ENCODE measurements around the gene SPINT2. TPM values are rescaled to one million over a fixed set of nuclear protein-coding genes. Genes with fewer than 3 reads are reported as not detected.

SPINT2 gene
- polyA plus RNA-seq, 1 donor (not counting 4 experiments of a cell fraction or from before 2014, with no cell fraction given), result 363 TPM

GRCh38 chr19:38262585-38263268 lies 1.6 kb upstream of the SPINT2 start:
- no peak for TF ChIP-seq CTCF (optimal IDR thresholded peaks at IDR 0.05 in 1 of 3, IDR thresholded peaks at IDR 0.05 in 1 of 3, conservative IDR thresholded peaks at IDR 0.05 in 1 of 3; ENCODE audit: extremely low read depth in 1 of 3, insufficient read depth in 2 of 3, low read length in 3 of 3)
- no peak for TF ChIP-seq EZH2 (IDR thresholded peaks at IDR 0.05; ENCODE audit: low read length)
- H3K36me3 ChIP-seq (ENCODE audit: control insufficient read depth in 2 of 2, extremely low read depth in 1 of 2, insufficient read depth in 2 of 2, low read length in 2 of 2), result no peaks in the 10 kb centered on the region
- H3K9me1 ChIP-seq (ENCODE audit: control insufficient read depth, extremely low read depth, insufficient read depth, low read length), result peaks cover 3% of the 10 kb centered on the region
- peaks cover 22% of the 10 kb centered on the region for H3K4me1 ChIP-seq (ENCODE audit: control insufficient read depth, extremely low read depth, insufficient read depth, low read length)
- no peak overlapping the region for H3K4me2 ChIP-seq (ENCODE audit: control insufficient read depth, extremely low read depth, insufficient read depth, low read depth, low read length)
- no peak overlapping the region for H2AFZ ChIP-seq (ENCODE audit: control insufficient read depth, low read length)
- H3K27ac ChIP-seq (ENCODE audit: control insufficient read depth, insufficient read depth, low read length), result peak overlapping the region; percentile 4
- H3K79me2 ChIP-seq (ENCODE audit: control insufficient read depth, insufficient read depth, low read length), result peaks cover 34% of the 10 kb centered on the region
- no peak overlapping the region for H3K4me3 ChIP-seq (ENCODE audit: control insufficient read depth in 2 of 3, extremely low read depth in 1 of 3, insufficient read depth in 2 of 3, low read depth in 1 of 3, low read length in 3 of 3)
- no peaks in the 10 kb centered on the region for H3K27me3 ChIP-seq (ENCODE audit: control insufficient read depth, extremely low read depth, insufficient read depth, low read length)
- peaks cover 11% of the 10 kb centered on the region for H4K20me1 ChIP-seq (ENCODE audit: control insufficient read depth, extremely low read depth, insufficient read depth, low read length)
- H3K9ac ChIP-seq (ENCODE audit: control insufficient read depth, extremely low read depth, insufficient read depth, low read length), result no peak overlapping the region
- FAIRE-seq (peak; percentile 77), DNase-seq (ENCODE audit: low read depth, low spot score) (no peak)
- dilution Hi-C loops (cut with MboI; ENCODE audit: extremely low pct_ligation_motif_present, low sequenced_read_pairs), result no loop called here
- H3K9me3 ChIP-seq (ENCODE audit: control insufficient read depth, low read depth, low read length), result no peaks in the 10 kb centered on the region

- H3K4me2 ChIP-seq (ENCODE audit: control insufficient read depth, extremely low read depth, insufficient read depth, low read depth, low read length), result peak overlapping the region; percentile 35
- no peaks in the 10 kb centered on the region for H3K9me3 ChIP-seq (ENCODE audit: control insufficient read depth, low read depth, low read length)
- FAIRE-seq (peak; percentile 36), DNase-seq (ENCODE audit: low read depth, low spot score) (no peak)
- peaks cover 45% of the 10 kb centered on the region for H3K79me2 ChIP-seq (ENCODE audit: control insufficient read depth, insufficient read depth, low read length)
- H3K4me3 ChIP-seq (ENCODE audit: control insufficient read depth in 2 of 3, extremely low read depth in 1 of 3, insufficient read depth in 2 of 3, low read depth in 1 of 3, low read length in 3 of 3), result peak overlapping the region; percentile 90 to 99 (median 96)
- peaks cover 0 to 4% of the 10 kb centered on the region in 2 experiments for H3K36me3 ChIP-seq (ENCODE audit: control insufficient read depth in 2 of 2, extremely low read depth in 1 of 2, insufficient read depth in 2 of 2, low read length in 2 of 2)
- no peak overlapping the region for H2AFZ ChIP-seq (ENCODE audit: control insufficient read depth, low read length)
- TF ChIP-seq EZH2 (IDR thresholded peaks at IDR 0.05; ENCODE audit: low read length) (no peak), CTCF (optimal IDR thresholded peaks at IDR 0.05 in 1 of 3, IDR thresholded peaks at IDR 0.05 in 1 of 3, conservative IDR thresholded peaks at IDR 0.05 in 1 of 3; ENCODE audit: extremely low read depth in 1 of 3, insufficient read depth in 2 of 3, low read length in 3 of 3) (no peak)
- dilution Hi-C loops (cut with MboI; ENCODE audit: extremely low pct_ligation_motif_present, low sequenced_read_pairs), result no loop called here
- H3K4me1 ChIP-seq (ENCODE audit: control insufficient read depth, extremely low read depth, insufficient read depth, low read length), result peaks cover 34% of the 10 kb centered on the region
- H3K27me3 ChIP-seq (ENCODE audit: control insufficient read depth, extremely low read depth, insufficient read depth, low read length), result no peaks in the 10 kb centered on the region
- peaks cover 3% of the 10 kb centered on the region for H3K9me1 ChIP-seq (ENCODE audit: control insufficient read depth, extremely low read depth, insufficient read depth, low read length)
- H3K9ac ChIP-seq (ENCODE audit: control insufficient read depth, extremely low read depth, insufficient read depth, low read length), result peak overlapping the region; percentile 93
- H3K27ac ChIP-seq (ENCODE audit: control insufficient read depth, insufficient read depth, low read length), result peak overlapping the region; percentile 95
- H4K20me1 ChIP-seq (ENCODE audit: control insufficient read depth, extremely low read depth, insufficient read depth, low read length), result peaks cover 19% of the 10 kb centered on the region
Measured at GRCh38 chr19:38263689-38264485, 486 bp upstream of the SPINT2 start.

All from keratinocyte (primary cell).